Activated naive CD4-positive, alpha-beta T cell treated with anti-CD3 and anti-CD28 coated beads, Interleukin-2, amount 50 U/mL, for 24 hours (primary cell): ENCODE measurements around the gene DIS3L2.
"Not testable (repeated sequence)": the region's sequence is repeated elsewhere in the genome, so short reads cannot be mapped to it uniquely, and the experiment has no call there.

ENCODE experiments used
- H3K27ac Mint-ChIP-seq: one replicate; pipeline ENCODE4 v1.8.0; 2021; ENCODE audit warnings: mild to moderate bottlenecking, mixed read lengths
- H3K27me3 Mint-ChIP-seq: one replicate; pipeline ENCODE4 v1.8.0; 2021; ENCODE audit warnings: mixed read lengths
- H3K36me3 Mint-ChIP-seq: one replicate; pipeline ENCODE4 v1.8.0; 2021; ENCODE audit warnings: mixed read lengths
- H3K4me1 Mint-ChIP-seq: one replicate; pipeline ENCODE4 v1.8.0; 2021; ENCODE audit warnings: mixed read lengths
- H3K4me3 Mint-ChIP-seq: one replicate; pipeline ENCODE4 v1.8.0; 2021; ENCODE audit warnings: mild to moderate bottlenecking, mixed read lengths
- H3K9me3 Mint-ChIP-seq: one replicate; pipeline ENCODE4 v1.8.0; 2021; ENCODE audit warnings: mixed read lengths

Gene DIS3L2

GRCh38 chr2:232375164-232375563 lies 413.7 kb downstream of the DIS3L2 start:
- H3K36me3 Mint-ChIP-seq = no peaks in the 10 kb centered on the region
- no peaks in the 10 kb centered on the region for H3K4me1 Mint-ChIP-seq
- no peaks in the 10 kb centered on the region for H3K9me3 Mint-ChIP-seq
- no peak overlapping the region for H3K27ac Mint-ChIP-seq
- H3K27me3 Mint-ChIP-seq = no peaks in the 10 kb centered on the region
- H3K4me3 Mint-ChIP-seq = no peak overlapping the region

DNA sequence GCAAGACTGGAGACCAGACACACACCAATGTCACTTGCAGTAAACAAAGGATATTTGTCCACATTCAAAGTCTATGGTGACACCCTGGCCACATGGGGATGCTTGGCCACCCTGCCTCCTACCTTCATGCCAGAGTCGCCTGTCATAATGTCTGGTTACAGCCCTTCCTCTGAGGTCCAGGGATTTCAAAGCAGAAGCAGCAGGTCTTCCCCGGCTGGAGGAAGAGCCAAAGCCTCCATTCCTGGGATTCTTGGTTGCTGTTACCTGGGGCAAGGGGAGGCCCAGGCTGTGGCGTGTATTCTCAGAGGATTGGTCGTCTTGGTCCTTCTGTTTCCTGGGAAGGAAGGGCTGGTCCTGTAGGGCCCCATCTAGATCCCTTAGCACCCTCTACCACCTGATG lies 414.7 kb downstream of the DIS3L2 start:
- Mint-ChIP-seq H3K4me3 (no peak overlapping the region), H3K27ac (no peak overlapping the region), H3K27me3 (no peaks in the 10 kb centered on the region), H3K36me3 (no peaks in the 10 kb centered on the region), H3K9me3 (no peaks in the 10 kb centered on the region), H3K4me1 (no peaks in the 10 kb centered on the region)

DNA sequence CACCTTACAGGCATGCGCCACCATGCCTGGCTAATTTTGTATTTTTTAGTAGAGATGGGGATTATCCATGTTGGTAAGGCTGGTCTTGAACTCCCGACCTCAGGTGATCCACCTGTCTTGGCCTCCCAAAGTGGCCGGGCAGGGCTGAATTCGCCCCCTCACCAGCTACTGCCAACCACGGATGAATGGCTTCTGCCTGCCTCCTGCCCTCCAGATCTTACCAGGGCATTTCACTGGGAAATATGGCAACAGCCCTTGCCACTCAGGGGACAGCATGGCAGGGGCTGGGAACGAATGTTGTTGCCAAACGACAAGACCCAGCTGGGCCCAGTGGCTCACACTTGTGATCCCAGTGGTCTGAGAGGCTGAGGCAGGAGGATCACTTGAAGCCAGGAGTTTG lies 415.2 kb downstream of the DIS3L2 start:
- H3K36me3 Mint-ChIP-seq = no peaks in the 10 kb centered on the region
- no peak overlapping the region for H3K4me3 Mint-ChIP-seq
- no peaks in the 10 kb centered on the region for H3K4me1 Mint-ChIP-seq
- H3K27ac Mint-ChIP-seq = no peak overlapping the region
- peaks cover under 1% of the 10 kb centered on the region for H3K27me3 Mint-ChIP-seq
- H3K9me3 Mint-ChIP-seq = no peaks in the 10 kb centered on the region

DNA sequence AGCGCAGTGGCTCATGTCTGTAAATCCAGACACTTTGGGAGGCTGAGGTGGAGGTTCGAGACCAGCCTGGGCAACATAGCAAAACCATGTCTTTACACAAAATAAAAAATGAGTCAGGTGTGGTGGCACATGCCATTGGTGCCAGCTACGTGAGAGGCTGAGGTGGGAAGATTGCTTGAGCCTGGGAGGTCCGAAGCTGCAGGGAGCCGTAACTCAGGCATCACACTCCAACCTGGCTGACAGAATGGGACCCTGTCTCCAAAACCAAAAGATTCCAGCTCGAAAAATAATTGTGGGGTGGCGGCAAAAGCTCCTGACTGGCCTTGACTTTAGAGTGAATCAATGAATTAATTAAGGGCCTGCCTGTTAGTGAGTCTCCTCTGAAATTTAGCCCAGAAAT lies 415.8 kb downstream of the DIS3L2 start:
- no peak overlapping the region for H3K27ac Mint-ChIP-seq
- no peak overlapping the region for H3K4me3 Mint-ChIP-seq
- H3K9me3 Mint-ChIP-seq = no peaks in the 10 kb centered on the region
- H3K27me3 Mint-ChIP-seq = peaks cover 4% of the 10 kb centered on the region
- H3K4me1 Mint-ChIP-seq = no peaks in the 10 kb centered on the region
- H3K36me3 Mint-ChIP-seq = no peaks in the 10 kb centered on the region

GRCh38 chr2:232377841-232378734 lies 416.6 kb downstream of the DIS3L2 start:
- H3K9me3 Mint-ChIP-seq = no peaks in the 10 kb centered on the region
- H3K4me3 Mint-ChIP-seq = no peak overlapping the region
- H3K27ac Mint-ChIP-seq = no peak overlapping the region
- H3K27me3 Mint-ChIP-seq = peaks cover 8% of the 10 kb centered on the region
- H3K4me1 Mint-ChIP-seq = no peaks in the 10 kb centered on the region
- no peaks in the 10 kb centered on the region for H3K36me3 Mint-ChIP-seq

- not testable (repeated sequence) for H3K27me3 Mint-ChIP-seq, H3K4me3 Mint-ChIP-seq, H3K4me1 Mint-ChIP-seq, H3K9me3 Mint-ChIP-seq, H3K27ac Mint-ChIP-seq, H3K36me3 Mint-ChIP-seq
Measured at GRCh38 chr2:232378735-232379151, 417.2 kb downstream of the DIS3L2 start, which contains the start of gene ALPP. ALPP (plus strand) TSS chr2:232378751; CDS start chr2:232378803, 52 bp downstream.

- not testable (repeated sequence) for H3K4me3 Mint-ChIP-seq, H3K36me3 Mint-ChIP-seq, H3K9me3 Mint-ChIP-seq, H3K27ac Mint-ChIP-seq, H3K4me1 Mint-ChIP-seq
- H3K27me3 Mint-ChIP-seq = peaks cover 17% of the 10 kb centered on the region
Measured at GRCh38 chr2:232379610-232380590, 418.4 kb downstream of the DIS3L2 start.

GRCh38 chr2:232381204-232382031 lies 419.9 kb downstream of the DIS3L2 start:
- not testable (repeated sequence) for H3K36me3 Mint-ChIP-seq, H3K27ac Mint-ChIP-seq, H3K4me1 Mint-ChIP-seq, H3K9me3 Mint-ChIP-seq
- peak overlapping the region; percentile 33 for H3K4me3 Mint-ChIP-seq
- H3K27me3 Mint-ChIP-seq = peaks cover 28% of the 10 kb centered on the region

DNA sequence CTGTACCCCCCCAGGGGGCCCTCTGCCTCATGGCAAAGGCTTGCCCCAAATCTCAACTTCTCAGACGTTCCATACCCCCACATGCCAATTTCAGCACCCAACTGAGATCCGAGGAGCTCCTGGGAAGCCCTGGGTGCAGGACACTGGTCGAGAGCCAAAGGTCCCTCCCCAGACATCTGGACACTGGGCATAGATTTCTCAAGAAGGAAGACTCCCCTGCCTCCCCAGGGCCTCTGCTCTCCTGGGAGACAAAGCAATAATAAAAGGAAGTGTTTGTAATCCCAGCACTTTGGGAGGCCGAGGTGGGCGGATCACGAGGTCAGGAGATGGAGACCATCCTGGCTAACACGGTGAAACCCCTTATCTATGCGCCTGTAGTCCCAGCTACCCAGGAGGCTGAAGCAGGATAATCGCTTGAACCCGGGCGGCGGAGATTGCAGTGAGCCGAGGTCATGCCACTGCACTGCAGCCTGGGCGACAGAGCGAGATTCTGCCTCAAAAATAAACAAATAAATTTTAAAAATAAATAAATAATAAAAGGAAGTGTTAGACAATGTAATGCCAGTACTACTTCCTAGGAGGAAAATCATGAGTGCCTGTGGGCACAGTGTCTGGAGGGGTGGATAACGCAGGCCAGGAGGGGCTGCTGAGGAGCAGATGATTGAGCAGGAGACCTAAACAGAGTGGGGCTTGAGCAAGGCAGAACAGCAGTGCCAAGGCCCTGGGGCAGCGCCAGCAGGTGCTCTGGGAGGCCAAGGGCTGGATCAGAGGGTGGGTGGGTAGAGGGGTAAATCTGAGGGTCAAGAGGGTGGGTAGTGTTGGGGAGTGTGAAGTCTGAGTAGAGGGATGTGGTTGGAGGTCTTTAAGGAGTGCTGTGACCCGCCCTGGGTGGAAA lies 421.1 kb downstream of the DIS3L2 start:
- Mint-ChIP-seq H3K27me3 (peaks cover 28% of the 10 kb centered on the region), H3K4me3 (no peak overlapping the region), H3K4me1 (no peaks in the 10 kb centered on the region), H3K27ac (no peak overlapping the region), H3K9me3 (no peaks in the 10 kb centered on the region), H3K36me3 (no peaks in the 10 kb centered on the region)

GRCh38 chr2:232384466-232384865 lies 423.0 kb downstream of the DIS3L2 start:
- Mint-ChIP-seq H3K4me3 (no peak overlapping the region), H3K27me3 (peaks cover 32% of the 10 kb centered on the region), H3K9me3 (no peaks in the 10 kb centered on the region), H3K27ac (no peak overlapping the region), H3K4me1 (no peaks in the 10 kb centered on the region), H3K36me3 (no peaks in the 10 kb centered on the region)

DNA sequence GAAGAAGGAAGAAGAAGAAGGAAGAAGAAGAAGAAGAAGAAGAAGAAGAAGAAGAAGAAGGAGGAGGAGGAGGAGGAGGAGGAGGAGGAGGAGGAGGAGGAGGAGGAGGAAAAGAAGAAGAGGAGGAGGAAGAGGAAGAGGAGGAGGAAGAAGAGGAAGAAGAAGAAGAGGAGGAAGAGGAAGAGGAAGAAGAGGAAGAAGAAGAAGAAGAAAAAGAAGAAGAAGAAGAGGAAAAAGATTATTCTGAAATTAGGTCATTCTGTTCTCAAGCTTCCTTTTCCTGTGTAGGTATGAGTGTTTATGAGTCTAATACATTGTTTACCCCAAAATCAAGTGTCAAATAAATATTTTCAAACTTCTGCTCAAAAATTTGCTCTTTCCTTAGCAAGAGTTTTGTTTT lies 423.5 kb downstream of the DIS3L2 start:
- H3K4me3 Mint-ChIP-seq, H3K9me3 Mint-ChIP-seq, H3K27ac Mint-ChIP-seq, H3K4me1 Mint-ChIP-seq, H3K36me3 Mint-ChIP-seq: not testable (repeated sequence)
- H3K27me3 Mint-ChIP-seq = peaks cover 37% of the 10 kb centered on the region

- no peaks in the 10 kb centered on the region for H3K9me3 Mint-ChIP-seq
- H3K4me1 Mint-ChIP-seq = no peaks in the 10 kb centered on the region
- H3K27me3 Mint-ChIP-seq = peaks cover 41% of the 10 kb centered on the region
- no peaks in the 10 kb centered on the region for H3K36me3 Mint-ChIP-seq
- no peak overlapping the region for H3K27ac Mint-ChIP-seq
- H3K4me3 Mint-ChIP-seq = no peak overlapping the region
Measured at GRCh38 chr2:232385660-232386489, 424.4 kb downstream of the DIS3L2 start.

GRCh38 chr2:232386490-232386739 lies 424.9 kb downstream of the DIS3L2 start:
- H3K27ac Mint-ChIP-seq = no peak overlapping the region
- peaks cover 42% of the 10 kb centered on the region for H3K27me3 Mint-ChIP-seq
- no peak overlapping the region for H3K4me3 Mint-ChIP-seq
- H3K36me3 Mint-ChIP-seq = no peaks in the 10 kb centered on the region
- H3K9me3 Mint-ChIP-seq = no peaks in the 10 kb centered on the region
- H3K4me1 Mint-ChIP-seq = no peaks in the 10 kb centered on the region
